IgD-negative memory B cell (primary cell): ENCODE data around the gene TMEM201. TPM values are rescaled to one million over a fixed set of nuclear protein-coding genes. Genes with fewer than 3 reads are reported as not detected.

Source experiments
- H3K27ac Mint-ChIP-seq, 3 donors: one replicate each; pipeline ENCODE4 v1.8.0; 2020 to 2022; ENCODE audit warnings: mild to moderate bottlenecking in 3 of 3, mixed read lengths in 3 of 3, moderate library complexity in 1 of 3
- H3K27me3 Mint-ChIP-seq: one replicate; pipeline ENCODE4 v1.8.0; 2021; ENCODE audit warnings: mixed read lengths
- H3K36me3 Mint-ChIP-seq: one replicate; pipeline ENCODE4 v1.8.0; 2020; ENCODE audit warnings: mild to moderate bottlenecking, mixed read lengths
- H3K4me1 Mint-ChIP-seq, 3 donors: one replicate each; pipeline ENCODE4 v1.8.0; 2020 to 2022; ENCODE audit warnings: mixed read lengths in 3 of 3, mild to moderate bottlenecking in 1 of 3
- H3K4me3 Mint-ChIP-seq, 4 donors: one replicate each; pipeline ENCODE4 v1.8.0; 2020 to 2022; ENCODE audit warnings: mild to moderate bottlenecking in 4 of 4, mixed read lengths in 4 of 4, moderate library complexity in 3 of 4
- H3K9me3 Mint-ChIP-seq, 3 donors: one replicate each; pipeline ENCODE4 v1.8.0; 2020 to 2021; ENCODE audit warnings: mixed read lengths in 3 of 3, mild to moderate bottlenecking in 1 of 3
- polyA plus RNA-seq: library from polyadenylated mRNA; unstranded; fragments of 300-500 nt; fragmentation: Illumina TruSeq; gene quantifications from one replicate; pipeline ENCODE4 v1.2.3, GENCODE V29; 2021

TMEM201 gene, protein sequence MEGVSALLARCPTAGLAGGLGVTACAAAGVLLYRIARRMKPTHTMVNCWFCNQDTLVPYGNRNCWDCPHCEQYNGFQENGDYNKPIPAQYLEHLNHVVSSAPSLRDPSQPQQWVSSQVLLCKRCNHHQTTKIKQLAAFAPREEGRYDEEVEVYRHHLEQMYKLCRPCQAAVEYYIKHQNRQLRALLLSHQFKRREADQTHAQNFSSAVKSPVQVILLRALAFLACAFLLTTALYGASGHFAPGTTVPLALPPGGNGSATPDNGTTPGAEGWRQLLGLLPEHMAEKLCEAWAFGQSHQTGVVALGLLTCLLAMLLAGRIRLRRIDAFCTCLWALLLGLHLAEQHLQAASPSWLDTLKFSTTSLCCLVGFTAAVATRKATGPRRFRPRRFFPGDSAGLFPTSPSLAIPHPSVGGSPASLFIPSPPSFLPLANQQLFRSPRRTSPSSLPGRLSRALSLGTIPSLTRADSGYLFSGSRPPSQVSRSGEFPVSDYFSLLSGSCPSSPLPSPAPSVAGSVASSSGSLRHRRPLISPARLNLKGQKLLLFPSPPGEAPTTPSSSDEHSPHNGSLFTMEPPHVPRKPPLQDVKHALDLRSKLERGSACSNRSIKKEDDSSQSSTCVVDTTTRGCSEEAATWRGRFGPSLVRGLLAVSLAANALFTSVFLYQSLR
- 4.2 TPM for polyA plus RNA-seq

DNA sequence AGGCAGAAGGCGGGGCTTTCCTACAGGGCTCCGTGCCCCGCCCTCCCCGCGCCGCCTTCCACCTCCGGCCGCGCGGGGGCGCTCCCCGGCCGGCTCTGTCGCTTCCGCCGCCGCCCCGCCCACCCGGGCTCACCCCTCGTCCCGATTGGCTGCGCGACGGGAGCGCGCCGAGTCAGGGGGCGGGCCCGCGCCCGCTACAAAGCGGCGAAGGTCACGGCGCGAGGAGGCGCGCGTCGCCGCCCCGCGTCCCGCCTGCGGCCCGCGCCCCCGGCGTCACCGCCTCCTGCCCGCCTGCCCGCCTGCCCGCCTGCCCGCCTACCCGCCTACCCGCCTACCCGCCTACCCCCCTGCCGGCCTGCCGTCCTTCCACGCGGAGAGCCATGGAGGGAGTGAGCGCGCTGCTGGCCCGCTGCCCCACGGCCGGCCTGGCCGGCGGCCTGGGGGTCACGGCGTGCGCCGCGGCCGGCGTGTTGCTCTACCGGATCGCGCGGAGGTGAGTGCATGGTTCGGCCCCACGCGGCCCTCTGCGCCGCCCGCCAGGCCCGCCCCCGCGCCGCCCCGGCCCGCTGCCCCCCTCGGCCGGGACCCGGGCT is at the start of gene TMEM201:
TMEM201 (plus strand) TSS at position 361 of the 593 bp plus-strand sequence; CDS start at position 381, 20 bp downstream.
- H3K36me3 Mint-ChIP-seq: no peaks in the 10 kb centered on the region
- peak within 1 kb of the TSS; percentile 89 to 95 (median 93) for H3K4me3 Mint-ChIP-seq
- peak within 1 kb of the TSS in 2 of 3 donors; percentile 73 to 88 for H3K27ac Mint-ChIP-seq
- no peaks in the 10 kb centered on the region for H3K9me3 Mint-ChIP-seq
- H3K27me3 Mint-ChIP-seq: no peaks in the 10 kb centered on the region
- peaks cover 19 to 28% (median 22%) of the 10 kb centered on the region in 3 donors for H3K4me1 Mint-ChIP-seq

DNA sequence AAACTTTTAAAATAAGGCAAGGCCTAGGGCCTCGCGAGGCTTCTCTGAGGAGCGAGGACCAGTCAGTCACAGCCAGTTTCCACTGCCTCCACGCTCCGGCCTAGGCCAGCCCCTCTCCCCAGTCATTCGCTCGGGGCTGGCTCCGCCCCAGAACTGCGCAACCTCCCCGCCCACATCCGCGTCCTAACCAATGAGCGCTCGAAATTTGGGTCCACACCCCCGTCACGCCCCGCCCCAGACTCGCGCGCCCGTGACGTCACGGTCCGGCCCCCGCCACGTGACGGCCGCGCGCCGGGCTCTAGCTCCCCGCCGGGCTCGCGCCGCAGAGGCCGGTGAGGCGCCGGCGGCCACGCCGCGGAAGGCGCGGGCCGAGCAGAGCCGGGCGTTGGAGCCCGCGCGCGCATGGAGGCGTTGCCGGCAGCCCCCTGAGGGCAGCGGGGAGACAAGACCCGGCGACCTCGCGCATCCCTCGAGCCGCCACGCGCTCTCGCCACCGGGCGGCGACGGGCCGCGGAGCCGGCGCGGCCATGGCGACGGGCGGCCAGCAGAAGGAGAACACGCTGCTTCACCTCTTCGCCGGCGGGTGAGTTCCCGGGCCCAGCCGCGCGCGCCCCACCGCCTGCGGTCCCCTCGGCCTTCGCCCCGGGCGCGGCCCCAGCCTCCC is 49.4 kb upstream of the TMEM201 start, which contains the start of gene SLC25A33:
SLC25A33 (plus strand) TSS at position 301 of the 664 bp plus-strand sequence; CDS start at position 528, 227 bp downstream.
- H3K27me3 Mint-ChIP-seq: no peaks in the 10 kb centered on the region
- no peaks in the 10 kb centered on the region for H3K9me3 Mint-ChIP-seq
- peaks cover 15 to 25% (median 21%) of the 10 kb centered on the region in 3 donors for H3K4me1 Mint-ChIP-seq
- H3K27ac Mint-ChIP-seq: peak within 1 kb of the TSS; percentile 96 to 97 (median 97)
- no peaks in the 10 kb centered on the region for H3K36me3 Mint-ChIP-seq
- peak within 1 kb of the TSS; percentile 91 to 96 (median 95) for H3K4me3 Mint-ChIP-seq

- H3K9me3 Mint-ChIP-seq: no peaks in the 10 kb centered on the region
- peak overlapping the region; percentile 91 to 96 (median 95) for H3K4me3 Mint-ChIP-seq
- H3K4me1 Mint-ChIP-seq: peaks cover 22 to 25% (median 24%) of the 10 kb centered on the region in 3 donors
- peak overlapping the region; percentile 96 to 97 (median 97) for H3K27ac Mint-ChIP-seq
- no peaks in the 10 kb centered on the region for H3K36me3 Mint-ChIP-seq
- no peaks in the 10 kb centered on the region for H3K27me3 Mint-ChIP-seq
Observed at GRCh38 chr1:9539829-9540550, 48.7 kb upstream of the TMEM201 start.

DNA sequence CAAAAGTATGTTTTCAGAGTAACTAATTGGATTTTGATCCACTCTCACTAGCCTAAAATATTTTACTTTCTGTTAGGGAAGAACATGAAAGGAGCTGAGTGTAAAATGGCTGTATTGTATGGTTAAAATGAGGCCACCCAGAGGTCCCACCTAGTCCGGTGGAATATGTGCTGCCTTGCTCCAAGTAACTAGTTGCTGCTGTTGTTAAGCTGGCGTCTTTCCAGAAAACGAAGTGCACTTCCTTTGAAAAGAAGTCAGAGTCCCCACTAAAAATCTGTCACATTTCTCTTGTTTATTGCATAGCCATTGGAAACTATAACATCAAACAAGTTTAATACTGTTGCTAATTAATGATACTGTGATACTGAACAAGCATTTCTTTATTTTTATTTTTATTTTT is 46.3 kb upstream of the TMEM201 start:
- Mint-ChIP-seq H3K36me3 (no peaks in the 10 kb centered on the region), H3K27me3 (no peaks in the 10 kb centered on the region), H3K27ac (peak overlapping the region in 1 of 3 donors; percentile 70), H3K4me3 (peak overlapping the region in 1 of 4 donors; percentile 91), H3K9me3 (no peaks in the 10 kb centered on the region), H3K4me1 (peaks cover 26 to 29% (median 26%) of the 10 kb centered on the region in 3 donors)

DNA sequence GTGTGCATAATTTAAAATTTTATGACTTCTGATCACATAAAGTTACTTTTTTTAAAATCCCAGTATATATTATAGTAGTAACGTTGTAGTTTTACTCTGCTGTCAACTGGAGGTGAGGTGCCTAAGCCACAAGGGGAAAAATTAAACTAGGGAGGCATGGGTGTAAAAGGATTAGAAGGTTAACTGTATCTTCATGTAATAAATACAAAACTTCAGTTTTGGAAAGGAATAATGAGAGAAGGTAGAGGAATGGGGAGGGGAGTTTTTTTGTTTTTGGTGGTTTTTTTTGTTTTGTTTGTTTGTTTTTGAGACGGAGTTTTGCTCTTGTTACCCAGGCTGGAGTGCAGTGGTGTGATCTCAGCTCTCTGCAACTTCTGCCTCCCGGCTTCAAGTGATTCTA is 43.8 kb upstream of the TMEM201 start:
- Mint-ChIP-seq H3K9me3 (no peaks in the 10 kb centered on the region), H3K27ac (peak overlapping the region in 1 of 3 donors; percentile 68), H3K4me3 (peak overlapping the region in 1 of 4 donors; percentile 22), H3K4me1 (peaks cover 15 to 26% (median 23%) of the 10 kb centered on the region in 3 donors), H3K27me3 (no peaks in the 10 kb centered on the region), H3K36me3 (no peaks in the 10 kb centered on the region)

- Mint-ChIP-seq H3K4me1 (peaks cover 1 to 9% (median 5%) of the 10 kb centered on the region in 3 donors), H3K27me3 (no peaks in the 10 kb centered on the region), H3K9me3 (no peaks in the 10 kb centered on the region), H3K4me3 (no peak overlapping the region), H3K36me3 (no peaks in the 10 kb centered on the region), H3K27ac (no peak overlapping the region)
Observed at GRCh38 chr1:9549955-9550546, 38.7 kb upstream of the TMEM201 start.

GRCh38 chr1:9551984-9552383 is 36.7 kb upstream of the TMEM201 start:
- H3K9me3 Mint-ChIP-seq: no peaks in the 10 kb centered on the region
- H3K27me3 Mint-ChIP-seq: no peaks in the 10 kb centered on the region
- H3K27ac Mint-ChIP-seq: no peak overlapping the region
- no peak overlapping the region for H3K4me3 Mint-ChIP-seq
- peaks cover 1 to 5% (median 5%) of the 10 kb centered on the region in 3 donors for H3K4me1 Mint-ChIP-seq
- H3K36me3 Mint-ChIP-seq: peaks cover 1% of the 10 kb centered on the region

- Mint-ChIP-seq H3K27ac (peak overlapping the region in 1 of 3 donors; percentile 83), H3K4me3 (no peak overlapping the region), H3K27me3 (no peaks in the 10 kb centered on the region), H3K9me3 (no peaks in the 10 kb centered on the region), H3K4me1 (peaks cover 5 to 7% (median 6%) of the 10 kb centered on the region in 3 donors), H3K36me3 (peaks cover 5% of the 10 kb centered on the region)
Observed at GRCh38 chr1:9553736-9554144, 35.0 kb upstream of the TMEM201 start.

GRCh38 chr1:9555942-9556341 is 32.8 kb upstream of the TMEM201 start:
- peaks cover 5% of the 10 kb centered on the region for H3K36me3 Mint-ChIP-seq
- peaks cover 10 to 13% (median 11%) of the 10 kb centered on the region in 3 donors for H3K4me1 Mint-ChIP-seq
- H3K27me3 Mint-ChIP-seq: no peaks in the 10 kb centered on the region
- peak overlapping the region in 1 of 3 donors; percentile 35 for H3K27ac Mint-ChIP-seq
- no peak overlapping the region for H3K4me3 Mint-ChIP-seq
- no peaks in the 10 kb centered on the region for H3K9me3 Mint-ChIP-seq

DNA sequence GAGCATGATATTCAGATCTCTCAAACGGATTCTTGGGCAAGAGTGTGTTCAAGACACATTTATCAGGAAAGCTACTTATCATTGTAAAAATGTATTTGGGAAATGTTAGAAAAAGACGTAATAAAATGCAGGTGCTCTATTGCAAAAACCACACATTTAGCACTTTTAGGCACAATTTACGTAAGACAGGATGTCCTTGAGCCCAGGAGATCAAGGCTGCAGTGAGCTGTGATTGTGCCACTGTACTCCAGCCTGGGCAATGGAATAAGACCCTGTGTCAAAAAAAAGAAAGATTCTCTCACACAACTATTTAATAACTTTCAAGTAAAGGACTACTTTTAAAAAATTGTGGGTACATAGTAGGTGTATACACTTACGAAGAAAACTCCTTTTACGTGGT is 31.1 kb upstream of the TMEM201 start:
- Mint-ChIP-seq H3K9me3 (no peaks in the 10 kb centered on the region), H3K27ac (peak overlapping the region in 2 of 3 donors; percentile 13 to 28), H3K4me3 (no peak overlapping the region)

DNA sequence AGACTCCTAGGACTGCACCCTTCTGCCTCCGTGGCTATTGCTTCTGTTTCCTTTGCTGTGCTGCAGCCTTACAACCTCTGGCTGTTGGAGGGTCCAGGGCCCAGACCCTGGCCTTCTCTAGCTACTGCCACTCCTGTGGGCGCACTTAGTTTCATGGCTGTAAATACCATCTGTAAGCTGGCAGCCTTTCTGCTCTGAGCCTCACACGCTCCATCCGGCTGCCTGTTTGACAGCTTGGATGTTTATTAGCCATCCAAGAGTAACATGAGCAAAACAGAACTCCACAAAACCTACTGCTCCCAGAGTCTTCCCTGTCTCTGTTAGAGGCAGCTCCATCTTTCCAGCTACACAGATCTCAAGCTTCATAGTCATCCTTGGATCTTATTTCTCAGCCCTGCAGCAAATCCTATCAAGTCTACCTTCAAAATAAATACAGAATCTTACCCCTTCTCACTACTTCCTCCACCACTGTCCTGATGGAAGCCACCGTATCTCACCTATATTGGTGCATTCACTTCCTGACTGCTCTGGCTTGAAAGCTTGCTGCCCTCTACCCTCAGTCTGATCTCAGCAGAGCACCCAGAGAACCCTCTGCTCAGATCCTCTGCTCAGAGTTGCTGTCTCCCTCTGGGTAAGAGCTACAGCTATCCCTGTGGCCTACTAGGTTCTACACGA is 30.3 kb upstream of the TMEM201 start:
- Mint-ChIP-seq H3K36me3 (peaks cover 5% of the 10 kb centered on the region), H3K27me3 (no peaks in the 10 kb centered on the region), H3K4me1 (peaks cover 8 to 13% (median 10%) of the 10 kb centered on the region in 3 donors), H3K27ac (peak overlapping the region in 1 of 3 donors; percentile 28), H3K4me3 (peak overlapping the region in 1 of 4 donors; percentile 11), H3K9me3 (no peaks in the 10 kb centered on the region)

More for the DNA sequence above, 31.1 kb upstream of the TMEM201 start:
- no peaks in the 10 kb centered on the region for H3K27me3 Mint-ChIP-seq
- peaks cover 8 to 13% (median 10%) of the 10 kb centered on the region in 3 donors for H3K4me1 Mint-ChIP-seq
- H3K36me3 Mint-ChIP-seq: peaks cover 5% of the 10 kb centered on the region

GRCh38 chr1:9558946-9559545 is 29.7 kb upstream of the TMEM201 start:
- Mint-ChIP-seq H3K27ac (no peak overlapping the region), H3K27me3 (no peaks in the 10 kb centered on the region), H3K4me1 (peaks cover 8 to 13% (median 10%) of the 10 kb centered on the region in 3 donors), H3K36me3 (peaks cover 5% of the 10 kb centered on the region), H3K9me3 (no peaks in the 10 kb centered on the region), H3K4me3 (peak overlapping the region in 1 of 4 donors; percentile 89)

DNA sequence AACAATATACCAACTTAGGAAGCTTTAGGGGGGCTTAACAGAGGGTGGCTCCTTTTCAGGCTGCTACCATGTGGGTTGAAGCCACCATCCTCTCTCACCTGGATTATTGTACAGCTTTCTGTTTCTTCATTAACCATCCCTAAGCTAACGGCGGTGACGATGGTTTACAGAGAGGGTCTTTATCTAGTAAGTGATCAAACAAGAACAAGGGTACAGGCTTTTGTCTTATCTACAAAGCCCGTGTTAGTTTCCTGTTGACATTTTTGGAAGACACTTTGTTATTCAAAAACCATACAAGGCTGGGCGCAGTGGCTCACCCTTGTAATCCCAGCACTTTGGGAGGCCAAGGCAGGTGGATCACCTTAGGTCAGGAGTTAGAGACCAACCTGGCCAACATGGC is 29.0 kb upstream of the TMEM201 start:
- Mint-ChIP-seq H3K4me3 (peak overlapping the region; percentile 76 to 91 (median 82)), H3K27me3 (no peaks in the 10 kb centered on the region), H3K9me3 (no peaks in the 10 kb centered on the region), H3K27ac (peak overlapping the region in 1 of 3 donors; percentile 93), H3K4me1 (peaks cover 8 to 13% (median 10%) of the 10 kb centered on the region in 3 donors), H3K36me3 (peaks cover 5% of the 10 kb centered on the region)
